ENCODE measurements around the gene SIVA1.

The SIVA1 gene

DNA sequence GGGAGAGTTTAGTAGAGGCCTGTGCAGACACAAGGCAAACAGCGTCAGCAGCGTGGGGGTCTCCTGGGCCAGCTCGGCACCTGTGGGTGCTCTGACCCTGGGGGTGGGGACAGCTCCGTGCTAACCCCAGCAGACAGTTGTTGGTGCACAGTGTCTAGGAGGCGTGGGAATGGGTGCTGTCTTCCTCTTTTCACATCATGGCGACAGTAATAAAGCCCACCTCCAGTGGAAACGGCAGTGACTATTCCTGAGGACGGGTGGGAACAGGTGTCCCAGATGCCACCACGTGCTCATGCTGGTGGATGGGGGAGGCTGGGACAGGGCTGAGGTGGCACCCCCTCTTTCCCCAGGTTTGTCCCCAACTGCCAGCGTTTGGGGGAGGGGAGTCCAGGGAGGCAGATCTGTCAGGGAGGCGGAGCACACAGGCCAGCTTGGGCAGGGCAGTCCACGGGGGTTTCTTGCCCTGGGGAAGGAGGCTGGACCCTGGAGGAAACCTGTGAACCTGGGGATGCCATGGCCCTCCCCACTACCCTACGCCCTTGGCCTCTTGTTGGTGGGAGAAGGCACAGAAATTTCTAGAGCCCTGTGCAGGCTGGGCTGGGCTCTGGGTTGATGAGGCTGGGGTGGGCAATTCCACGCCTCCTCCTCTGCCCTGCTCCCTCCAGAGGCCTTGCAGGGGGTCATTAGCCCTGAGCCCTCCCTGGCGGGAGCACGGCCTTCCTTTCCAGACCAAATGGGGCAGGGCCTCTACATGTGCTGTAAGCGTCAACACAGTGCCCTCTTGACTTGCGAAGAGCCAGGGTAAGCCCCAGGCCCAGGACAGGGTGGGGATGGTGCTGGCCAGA lies 51.8 kb downstream of the SIVA1 start:
- Histone ChIP-seq H3K9ac (ENCODE audit: insufficient read length, low read depth) (no peak overlapping the region), H3K27me3 (ENCODE audit: insufficient read depth, insufficient read length) (peaks cover 19% of the 10 kb centered on the region), H3K9me3 (ENCODE audit: insufficient read depth, low read length) (no peaks in the 10 kb centered on the region), H3K4me3 (ENCODE audit: insufficient read length, low read depth) (no peak overlapping the region), H3K36me3 (ENCODE audit: insufficient read depth, insufficient read length, low read length) (peaks cover 12% of the 10 kb centered on the region), H3K4me1 (ENCODE audit: insufficient read depth, insufficient read length) (peaks cover 20% of the 10 kb centered on the region)
- no peak for DNase-seq (ENCODE audit: low read depth, low spot score)
- TF ChIP-seq SUZ12 (IDR thresholded peaks at IDR 0.05; ENCODE audit: extremely low read depth, insufficient read depth, insufficient read length) (no peak), YY1 (IDR thresholded peaks at IDR 0.05; ENCODE audit: insufficient read depth, insufficient read length) (no peak), ZNF274 (IDR thresholded peaks at IDR 0.05; ENCODE audit: low read depth, low read length) (no peak)

DNA sequence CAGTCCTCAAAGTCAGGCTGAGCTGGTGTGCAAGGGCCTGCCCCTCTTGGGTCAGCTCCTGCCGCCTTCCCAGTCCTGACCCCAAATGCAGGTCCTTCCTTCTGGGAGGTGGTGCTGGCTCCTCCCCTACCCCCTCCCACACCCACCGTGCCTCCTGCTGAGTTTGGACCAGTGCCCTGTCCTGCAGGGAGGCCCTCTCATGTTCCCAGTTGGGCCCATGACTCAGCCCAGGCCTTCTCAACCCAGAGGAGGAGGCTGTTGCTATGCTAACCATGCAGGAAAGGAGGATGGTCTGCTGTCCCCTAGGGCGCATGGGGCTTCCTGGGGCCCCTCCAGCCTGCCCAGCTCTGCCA lies 52.4 kb downstream of the SIVA1 start:
- H3K36me3 ChIP-seq (ENCODE audit: insufficient read depth, insufficient read length, low read length), result peaks cover 12% of the 10 kb centered on the region
- no peak overlapping the region for H3K4me3 ChIP-seq (ENCODE audit: insufficient read length, low read depth)
- TF ChIP-seq ZNF274 (IDR thresholded peaks at IDR 0.05; ENCODE audit: low read depth, low read length) (no peak), YY1 (IDR thresholded peaks at IDR 0.05; ENCODE audit: insufficient read depth, insufficient read length) (no peak), SUZ12 (IDR thresholded peaks at IDR 0.05; ENCODE audit: extremely low read depth, insufficient read depth, insufficient read length) (no peak)
- H3K9ac ChIP-seq (ENCODE audit: insufficient read length, low read depth), result no peak overlapping the region
- H3K9me3 ChIP-seq (ENCODE audit: insufficient read depth, low read length), result no peaks in the 10 kb centered on the region
- H3K4me1 ChIP-seq (ENCODE audit: insufficient read depth, insufficient read length), result peaks cover 20% of the 10 kb centered on the region
- peaks cover 19% of the 10 kb centered on the region for H3K27me3 ChIP-seq (ENCODE audit: insufficient read depth, insufficient read length)
- no peak for DNase-seq (ENCODE audit: low read depth, low spot score)

DNA sequence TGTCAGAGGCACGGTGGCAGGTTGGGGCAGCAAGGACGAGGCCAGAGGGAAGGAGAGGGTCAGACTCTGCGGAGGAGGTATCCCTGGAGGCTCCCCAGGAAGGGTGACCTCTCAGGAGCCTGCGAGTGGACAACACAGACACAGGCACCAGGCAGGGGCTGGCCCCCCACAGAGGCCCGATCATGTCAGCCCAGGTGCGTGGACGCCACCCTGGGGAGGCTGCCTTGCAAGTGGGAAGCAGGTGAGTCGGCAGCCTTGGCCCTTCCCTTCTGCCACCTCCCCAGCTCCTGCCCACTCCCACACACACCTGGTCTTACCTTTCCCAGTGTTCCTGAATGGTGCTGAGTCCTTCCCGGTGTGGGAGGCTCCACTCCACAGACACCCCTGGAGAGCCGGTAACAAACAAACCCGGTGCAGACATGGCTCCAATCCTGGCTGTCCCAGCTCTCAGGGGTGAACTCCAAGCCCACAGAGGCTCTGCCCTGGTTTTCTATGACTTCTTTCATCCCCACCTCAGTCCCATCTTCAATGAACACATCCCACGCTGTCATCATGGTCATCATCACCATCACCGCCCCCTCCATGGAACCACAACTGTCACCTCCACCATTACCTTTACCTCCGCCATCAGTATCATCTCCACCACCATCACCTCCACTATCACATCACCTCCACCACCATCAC lies 53.1 kb downstream of the SIVA1 start:
- Histone ChIP-seq H3K9ac (ENCODE audit: insufficient read length, low read depth) (no peak overlapping the region), H3K27me3 (ENCODE audit: insufficient read depth, insufficient read length) (peaks cover 16% of the 10 kb centered on the region), H3K9me3 (ENCODE audit: insufficient read depth, low read length) (no peaks in the 10 kb centered on the region), H3K36me3 (ENCODE audit: insufficient read depth, insufficient read length, low read length) (peaks cover 12% of the 10 kb centered on the region), H3K4me1 (ENCODE audit: insufficient read depth, insufficient read length) (peaks cover 20% of the 10 kb centered on the region), H3K4me3 (ENCODE audit: insufficient read length, low read depth) (no peak overlapping the region)
- TF ChIP-seq ZNF274 (IDR thresholded peaks at IDR 0.05; ENCODE audit: low read depth, low read length) (no peak), SUZ12 (IDR thresholded peaks at IDR 0.05; ENCODE audit: extremely low read depth, insufficient read depth, insufficient read length) (no peak), YY1 (IDR thresholded peaks at IDR 0.05; ENCODE audit: insufficient read depth, insufficient read length) (no peak)
- no peak for DNase-seq (ENCODE audit: low read depth, low spot score)

DNA sequence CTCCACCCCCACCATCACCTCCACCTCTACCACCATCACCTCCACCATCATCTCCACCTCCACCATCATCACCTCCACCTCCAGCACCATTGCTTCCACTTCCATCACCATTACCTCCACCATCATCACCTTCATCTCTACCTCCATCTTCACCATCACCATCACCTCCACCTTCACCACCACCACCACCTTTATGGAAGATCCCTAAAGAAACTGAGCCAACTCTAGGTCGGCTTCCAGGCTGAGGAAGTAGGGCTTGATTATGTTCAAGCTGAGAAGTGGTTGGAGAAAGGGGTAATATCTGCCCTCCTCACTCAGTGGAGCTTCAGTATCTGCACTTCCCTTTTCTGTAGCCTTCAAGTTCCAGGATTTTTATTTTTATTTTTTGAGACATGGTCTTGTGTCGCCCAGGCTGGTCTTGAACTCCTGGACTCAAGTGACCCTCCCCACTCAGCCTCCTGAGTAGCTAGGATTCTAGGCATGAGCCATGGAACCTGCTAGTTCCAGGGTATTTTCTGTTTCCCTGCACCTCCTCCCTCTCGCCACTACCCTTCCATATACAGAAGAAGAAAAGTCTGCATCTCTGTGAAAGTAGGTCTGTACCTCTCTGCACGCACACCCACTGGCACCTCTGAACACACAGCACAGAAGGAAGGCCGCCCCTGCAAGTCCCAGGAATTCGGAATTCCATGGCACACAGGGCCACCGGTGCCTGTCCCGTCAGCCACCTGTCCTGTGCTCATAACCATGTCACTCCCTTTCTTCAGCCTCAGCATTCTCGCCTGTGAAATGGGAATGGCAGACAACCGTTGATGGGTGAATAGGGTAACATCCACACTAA lies 53.9 kb downstream of the SIVA1 start:
- no peak for DNase-seq (ENCODE audit: low read depth, low spot score)
- Histone ChIP-seq H3K9me3 (ENCODE audit: insufficient read depth, low read length) (no peaks in the 10 kb centered on the region), H3K4me1 (ENCODE audit: insufficient read depth, insufficient read length) (peaks cover 16% of the 10 kb centered on the region), H3K4me3 (ENCODE audit: insufficient read length, low read depth) (no peak overlapping the region), H3K27me3 (ENCODE audit: insufficient read depth, insufficient read length) (peaks cover 8% of the 10 kb centered on the region), H3K9ac (ENCODE audit: insufficient read length, low read depth) (no peak overlapping the region), H3K36me3 (ENCODE audit: insufficient read depth, insufficient read length, low read length) (peaks cover 12% of the 10 kb centered on the region)
- TF ChIP-seq SUZ12 (IDR thresholded peaks at IDR 0.05; ENCODE audit: extremely low read depth, insufficient read depth, insufficient read length) (no peak), YY1 (IDR thresholded peaks at IDR 0.05; ENCODE audit: insufficient read depth, insufficient read length) (no peak), ZNF274 (IDR thresholded peaks at IDR 0.05; ENCODE audit: low read depth, low read length) (no peak)

DNA sequence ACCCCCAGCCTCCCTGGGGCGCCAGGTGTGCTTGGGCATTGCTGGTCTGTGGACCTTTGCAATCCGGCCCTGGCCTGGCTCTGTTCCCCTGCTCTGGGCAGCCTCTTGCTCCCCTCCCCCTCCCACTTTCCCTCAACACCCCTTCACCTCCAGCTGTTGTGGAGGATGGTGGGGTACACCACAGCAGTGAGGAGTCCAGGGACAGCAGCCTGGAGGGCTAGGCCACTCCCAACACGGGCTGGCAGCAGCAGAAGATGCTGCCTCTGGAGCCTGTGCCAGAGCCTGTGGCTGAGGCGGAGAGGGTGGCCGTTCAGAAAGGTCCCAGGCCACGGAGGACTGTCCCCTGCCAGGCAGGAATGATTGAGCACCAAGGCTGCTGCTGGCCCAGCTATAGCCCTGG lies 55.5 kb downstream of the SIVA1 start:
- H3K4me3 ChIP-seq (ENCODE audit: insufficient read length, low read depth), result no peak overlapping the region
- TF ChIP-seq YY1 (IDR thresholded peaks at IDR 0.05; ENCODE audit: insufficient read depth, insufficient read length) (no peak), ZNF274 (IDR thresholded peaks at IDR 0.05; ENCODE audit: low read depth, low read length) (no peak), SUZ12 (IDR thresholded peaks at IDR 0.05; ENCODE audit: extremely low read depth, insufficient read depth, insufficient read length) (no peak)
- peaks cover 2% of the 10 kb centered on the region for H3K36me3 ChIP-seq (ENCODE audit: insufficient read depth, insufficient read length, low read length)
- DNase-seq (ENCODE audit: low read depth, low spot score), result no peak
- H3K4me1 ChIP-seq (ENCODE audit: insufficient read depth, insufficient read length), result peaks cover 10% of the 10 kb centered on the region
- no peaks in the 10 kb centered on the region for H3K27me3 ChIP-seq (ENCODE audit: insufficient read depth, insufficient read length)
- no peaks in the 10 kb centered on the region for H3K9me3 ChIP-seq (ENCODE audit: insufficient read depth, low read length)
- no peak overlapping the region for H3K9ac ChIP-seq (ENCODE audit: insufficient read length, low read depth)

Measured in NT2/D1 (cell line).